Lung microvascular endothelial cell (primary cell): ENCODE measurements around the gene RHEB. TPM values are rescaled to one million over a fixed set of nuclear protein-coding genes. Genes with fewer than 3 reads are reported as not detected.

ENCODE experiments used
- DNase-seq, 2 donors: peaks; one replicate each; pipeline versions ENCODE4 v3.0.0 to v3.0.0-alpha.2; 2010; ENCODE audit warnings: low read depth in 2 of 2
- total RNA-seq: library from RNA; depleted of rRNA; stranded (reverse); fragments of >200 nt; gene quantifications from 2 replicates; pipeline ENCODE4 v1.2.1, GENCODE V29; 2014

RHEB gene
- total RNA-seq, 1 donor from 2014 or later, result 50.0 TPM

- DNase-seq, result no peak
Observed at GRCh38 chr7:151504715-151505326, 14.9 kb downstream of the RHEB start.

- DNase-seq, result peak in 1 of 2 donors; percentile 50
Observed at GRCh38 chr7:151503902-151504714, 15.6 kb downstream of the RHEB start.

GRCh38 chr7:151501676-151502075 is 18.0 kb downstream of the RHEB start:
- DNase-seq, result no peak

DNA sequence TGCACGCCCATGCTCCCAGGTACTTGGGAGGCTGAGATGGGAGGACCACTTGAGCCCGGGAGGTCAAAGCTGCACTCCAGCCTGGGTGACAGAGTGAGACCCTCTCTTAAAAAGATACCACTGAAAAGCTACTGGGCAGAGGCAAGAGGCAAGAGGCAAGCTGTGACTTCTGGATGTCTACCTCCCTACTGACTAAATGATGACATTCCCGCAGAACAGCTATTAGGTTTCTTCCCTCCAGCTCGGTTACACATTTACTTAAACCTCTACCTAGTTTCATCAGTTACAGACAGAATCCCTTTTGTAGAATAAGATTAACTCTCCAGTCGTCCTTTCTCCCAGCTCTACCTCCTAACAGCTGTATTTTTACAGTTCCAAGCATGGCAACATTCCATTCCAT is 21.2 kb downstream of the RHEB start:
- no peak for DNase-seq

- no peak for DNase-seq
Observed at GRCh38 chr7:151497306-151497871, 22.3 kb downstream of the RHEB start.

- no peak for DNase-seq
Observed at GRCh38 chr7:151495360-151495759, 24.3 kb downstream of the RHEB start.

- peak in 1 of 2 donors; percentile 67 for DNase-seq
Observed at GRCh38 chr7:151494298-151495284, 25.1 kb downstream of the RHEB start.

DNA sequence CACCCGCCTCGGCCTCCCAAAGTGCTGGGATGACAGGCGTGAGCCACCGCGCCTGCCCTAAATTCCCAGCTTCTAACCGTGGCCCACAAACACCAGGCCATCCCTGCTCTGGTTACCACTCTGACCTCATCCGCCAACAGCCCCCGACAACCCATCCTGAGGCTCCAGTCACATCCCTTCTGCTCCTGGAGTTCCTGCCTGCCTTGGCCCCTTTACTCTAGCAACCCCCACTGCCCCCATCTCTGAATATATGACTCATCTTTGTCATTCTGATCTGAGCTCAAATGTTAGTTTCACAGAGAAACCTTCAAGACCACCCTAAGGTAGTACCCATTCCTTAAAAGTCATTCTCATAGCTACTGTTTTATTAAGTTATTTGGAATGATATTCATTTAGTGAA is 26.6 kb downstream of the RHEB start:
- no peak for DNase-seq

DNA sequence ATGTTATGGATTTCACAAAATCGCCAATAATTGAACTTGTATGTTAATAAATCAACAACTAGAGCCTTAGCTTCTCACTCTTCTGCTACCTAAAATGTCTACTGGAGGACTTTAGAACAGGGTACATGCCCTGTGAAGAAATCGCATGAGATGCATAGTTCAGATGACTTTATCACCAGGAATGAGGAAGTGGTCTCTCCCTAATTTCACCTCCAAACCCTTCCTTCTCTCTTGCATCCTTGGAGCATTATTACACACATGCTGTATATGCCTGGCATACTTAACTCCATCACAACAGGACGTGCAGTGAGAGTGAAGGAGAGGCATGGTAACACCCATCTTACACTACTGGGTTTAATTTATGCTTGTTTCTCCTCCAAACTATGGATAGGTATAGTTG is 27.8 kb downstream of the RHEB start:
- DNase-seq, result no peak

DNA sequence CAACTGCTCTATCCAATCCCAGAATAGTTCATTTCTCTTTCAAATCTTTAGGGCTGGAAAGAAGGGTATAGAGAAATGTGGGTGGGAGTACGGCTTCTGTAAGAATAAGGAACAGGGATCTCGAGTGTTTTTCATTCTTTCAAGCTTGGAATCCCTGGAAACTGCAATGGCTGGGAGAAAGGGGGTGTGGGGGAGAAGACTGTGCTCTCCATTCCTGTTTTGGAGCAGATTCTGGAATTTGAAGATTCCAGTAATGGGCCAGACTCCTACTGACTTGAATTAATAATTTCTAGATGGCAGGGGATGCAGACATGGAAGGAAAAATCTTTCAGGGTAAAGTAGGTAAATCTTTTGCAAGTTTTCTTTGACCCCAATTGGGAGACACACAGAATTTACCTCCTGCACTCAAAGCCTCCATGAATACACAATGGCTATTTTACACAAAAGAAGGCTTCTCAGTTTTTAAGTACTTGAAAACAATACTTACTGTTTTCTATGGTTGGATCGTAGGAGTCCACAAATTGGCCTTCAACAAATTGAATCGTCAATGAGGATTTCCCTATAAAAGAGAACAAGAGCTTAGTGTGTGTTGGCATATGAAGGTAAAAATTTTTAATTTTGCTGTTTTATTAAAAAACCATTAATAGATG is 29.1 kb downstream of the RHEB start:
- no peak for DNase-seq

DNA sequence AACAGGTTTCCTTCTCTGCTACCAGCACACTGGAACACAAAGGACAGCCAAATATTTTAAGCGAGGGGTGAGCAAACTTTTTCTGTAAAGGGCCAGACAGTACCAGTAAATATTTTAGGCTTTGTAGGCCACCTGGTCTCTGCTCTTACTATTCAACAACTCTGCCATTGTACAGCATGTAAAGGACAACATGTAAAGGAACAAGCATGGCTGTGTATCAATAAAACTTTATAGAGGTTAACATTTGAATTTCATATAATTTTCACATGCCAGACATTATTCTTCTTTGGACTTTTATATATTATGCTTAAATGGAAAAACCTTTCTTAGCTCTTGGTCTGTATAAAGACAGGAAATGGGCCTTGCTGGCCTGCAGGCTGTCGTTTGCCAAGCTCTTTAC is 30.2 kb downstream of the RHEB start:
- peak in 1 of 2 donors; percentile 31 for DNase-seq

- no peak for DNase-seq
Observed at GRCh38 chr7:151488096-151488495, 31.6 kb downstream of the RHEB start.

DNA sequence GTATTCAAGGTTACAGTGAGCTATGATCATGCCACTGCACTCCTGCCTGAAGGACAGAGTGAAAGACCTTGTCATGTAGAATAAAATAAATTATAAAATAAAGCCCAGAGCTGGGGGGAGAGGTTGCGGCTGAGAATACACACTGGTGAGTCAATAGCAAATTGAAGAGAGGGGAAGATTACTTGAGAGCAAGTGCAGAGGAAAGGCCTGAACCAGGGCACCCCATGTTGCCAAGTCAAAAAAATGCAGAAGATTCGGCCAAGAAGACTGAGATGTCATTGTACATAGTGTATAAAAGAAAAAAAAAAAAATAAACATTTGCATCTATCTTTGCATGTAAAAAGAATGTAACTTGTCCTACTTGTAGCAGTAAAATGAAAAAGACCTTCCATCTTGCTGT is 32.5 kb downstream of the RHEB start:
- no peak for DNase-seq

DNA sequence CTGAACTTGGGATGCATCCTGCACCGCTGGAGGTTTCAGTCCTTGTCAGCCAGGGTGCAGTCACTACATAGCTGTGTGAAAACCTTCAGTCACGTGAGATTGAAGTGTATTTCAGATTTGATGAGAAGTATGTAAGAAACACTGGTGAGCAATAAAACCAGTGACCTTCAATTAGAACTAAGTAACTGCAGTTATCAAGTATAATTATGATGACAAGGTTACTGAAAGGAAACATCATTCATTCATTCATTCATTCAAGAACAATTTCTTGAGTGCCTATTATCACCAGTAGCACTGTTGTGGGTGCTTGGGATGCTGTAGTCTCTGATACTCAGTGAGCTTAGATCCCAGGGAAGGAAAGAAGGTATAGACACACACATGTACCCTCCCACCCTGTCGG is 33.6 kb downstream of the RHEB start:
- DNase-seq, result no peak

GRCh38 chr7:151484971-151485707 is 34.6 kb downstream of the RHEB start:
- DNase-seq, result peak; percentile 40 to 91

DNA sequence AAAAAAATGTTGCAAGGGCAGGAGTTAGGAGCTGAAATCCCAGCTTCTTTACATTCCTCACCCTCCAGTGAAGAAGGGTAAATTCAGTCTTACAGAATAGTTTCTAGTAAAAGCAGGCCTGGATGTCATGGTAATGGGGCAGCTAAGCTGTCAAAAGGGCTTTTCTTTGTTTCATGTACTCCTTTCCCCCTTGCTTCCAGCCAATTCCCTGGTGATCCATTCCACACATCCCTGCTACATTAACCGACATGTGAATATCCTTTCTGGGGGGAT is 36.0 kb downstream of the RHEB start:
- no peak for DNase-seq

DNA sequence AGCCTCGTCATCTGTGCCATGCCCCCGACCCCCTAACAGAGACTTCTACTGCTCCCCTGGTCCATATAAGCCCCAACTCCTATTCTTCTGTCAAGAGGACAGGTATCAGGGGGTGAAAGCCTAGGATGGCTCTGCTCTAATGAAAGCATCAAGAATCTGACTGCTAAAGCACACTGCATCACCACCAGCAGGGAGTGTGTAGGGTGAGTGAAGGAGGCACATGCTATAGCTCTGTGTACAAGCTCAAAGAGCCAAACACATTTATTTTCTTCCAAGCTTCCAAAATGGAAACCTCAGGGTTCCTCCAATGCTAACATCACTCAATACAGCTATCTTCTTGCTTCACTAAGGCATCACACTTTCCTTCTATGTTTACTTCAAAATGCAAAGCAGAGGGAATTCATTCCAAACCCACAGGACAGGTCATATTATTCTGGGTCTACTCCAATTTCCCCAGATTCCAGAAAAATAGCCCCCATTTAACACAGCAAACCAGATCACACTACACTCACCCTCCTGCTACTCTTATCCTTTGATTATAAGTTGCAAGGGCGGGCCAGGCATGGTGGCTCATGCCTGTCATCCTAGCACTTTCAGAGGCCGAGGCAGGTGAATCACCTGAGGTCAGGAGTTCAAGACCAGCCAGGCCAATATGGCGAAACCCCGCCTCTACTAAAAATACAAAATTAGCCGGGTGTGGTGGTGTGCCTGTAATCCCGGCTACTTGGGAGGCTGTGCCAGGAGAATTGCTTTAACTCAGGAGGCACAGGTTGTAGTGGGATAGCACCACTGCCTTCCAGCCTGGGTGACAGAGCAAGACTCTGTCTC is 36.6 kb downstream of the RHEB start:
- DNase-seq, result no peak

DNA sequence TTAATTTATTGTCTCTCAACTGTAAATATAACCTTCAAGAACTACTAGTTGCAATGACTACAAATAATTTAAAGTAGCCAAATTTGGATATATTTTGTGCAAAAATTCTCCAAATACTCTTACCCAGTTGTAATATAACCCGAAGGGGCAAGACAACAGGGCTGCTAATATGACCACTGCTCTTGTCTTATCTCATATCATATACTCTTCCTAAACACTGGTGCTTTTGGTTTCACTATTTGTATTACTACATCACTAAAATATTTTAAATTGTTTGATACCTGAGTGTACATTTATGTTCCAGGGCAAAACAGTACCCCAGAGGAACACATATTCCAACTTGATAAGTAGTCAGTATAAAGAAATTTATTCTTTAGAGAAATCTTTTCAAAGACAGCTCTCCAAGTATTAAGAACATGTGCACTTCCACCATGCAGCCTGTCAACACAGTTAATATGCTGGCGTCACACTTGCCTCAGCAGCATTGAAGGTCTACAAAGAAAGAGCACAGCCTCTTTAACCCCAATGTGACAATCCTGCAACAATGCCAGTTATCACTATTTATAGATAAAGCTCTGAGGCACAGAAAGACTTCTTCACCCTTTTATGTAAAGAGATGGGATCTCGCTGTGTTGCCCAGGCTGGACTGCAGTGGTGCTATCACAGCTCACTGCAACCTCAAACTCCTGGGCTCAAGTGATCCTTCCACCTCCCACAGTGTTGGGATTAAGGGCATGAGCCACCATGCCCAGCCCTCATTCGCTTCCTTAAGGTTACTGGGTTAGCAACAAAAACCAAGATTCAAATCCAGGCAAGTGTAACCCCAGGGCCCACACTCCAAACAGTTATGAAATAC is 37.8 kb downstream of the RHEB start:
- DNase-seq, result no peak

DNA sequence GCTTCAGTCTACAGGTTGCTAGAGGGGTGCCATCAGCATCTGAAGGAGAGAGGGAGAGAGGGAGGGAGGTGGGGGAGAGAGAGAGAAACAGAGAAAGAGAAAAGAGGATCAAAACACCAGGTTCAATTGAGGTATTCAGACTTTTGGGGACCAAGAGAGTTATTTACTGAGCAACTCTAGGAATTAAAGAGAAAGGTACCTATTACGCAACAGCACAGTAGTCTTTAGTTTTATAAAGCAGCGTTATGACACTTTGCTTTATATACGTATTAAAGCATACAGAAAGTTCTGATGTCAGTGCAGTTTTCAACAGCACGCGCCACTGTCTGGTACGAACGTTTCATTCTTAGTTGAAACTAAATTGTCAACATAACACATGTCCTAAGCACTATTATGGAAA is 41.8 kb downstream of the RHEB start:
- no peak for DNase-seq
